K562 (cell line): ENCODE data around the gene ADD2. TPM values are rescaled to one million over a fixed set of nuclear protein-coding genes. Genes with fewer than 3 reads are reported as not detected.

Experiments
- ATAC-seq: fragments of 200-7000 bp; cut with Tn5 transposase; 3 replicates; pipeline ENCODE4 v1.9.1; 2020; ENCODE audit warnings: moderate library complexity
- BruUV-seq: library from RNA; stranded (reverse); fragments of 400-500 nt; replicated peaks from 2 replicates; lab custom pipeline; 2021; lab: Mats Ljungman, UMichigan
- CTCF ChIA-PET: fragments of 300-600 bp; formaldehyde crosslinking; extraction: SDS; loops from one replicate; lab custom pipeline; 2021; ENCODE audit warnings: low intra/inter-chr PET ratio; lab: Yijun Ruan, JAX
- POLR2A ChIA-PET: fragments of 300-600, 350-650 bp; sonication (Branson Sonifier 250); formaldehyde crosslinking; extraction: SDS; loops from one replicate; lab custom pipeline; 2021; ENCODE audit warnings: antibody characterized with exemption, inconsistent platforms; lab: Yijun Ruan, JAX
- DNase-seq, 4 experiments: peaks; one replicate each; pipeline versions ENCODE4 v3.0.0 to v3.0.0-alpha.2; 2011 to 2018; ENCODE audit warnings: low spot score in 3 of 4, mixed read lengths in 3 of 4; ENCODE audit errors: extremely low read depth in 1 of 4
- FAIRE-seq: peaks from 2 replicates; lab custom pipeline; 2011; peaks lifted over from hg19 to GRCh38; lab: Jason Lieb, UNC
- H2AFZ ChIP-seq: 2 replicates; pipeline ENCODE4 v1.6.0; 2011; ENCODE audit warnings: low read depth, low read length, control low read depth, inconsistent platforms
- H3K27ac ChIP-seq: fragments of 200-600 bp; 3 replicates; pipeline ENCODE4 v1.8.0; 2011; ENCODE audit warnings: low read depth, mild to moderate bottlenecking, control low read depth, inconsistent platforms, low read length, moderate library complexity, mixed read lengths; ENCODE audit errors: extremely low read depth
- H3K27me3 ChIP-seq, 2 experiments: fragments of 300-600 bp in 1 of 2; 2 replicates in 1 of 2; 3 replicates in 1 of 2; pipeline versions ENCODE4 v1.6.0 to v1.8.0; 2011; ENCODE audit warnings: inconsistent platforms in 2 of 2, low read length in 2 of 2, mild to moderate bottlenecking in 1 of 2, mixed read lengths in 1 of 2, moderate library complexity in 1 of 2; ENCODE audit not compliant: control insufficient read depth in 2 of 2, insufficient read depth in 2 of 2
- H3K36me3 ChIP-seq: fragments of 300-600 bp; 3 replicates; pipeline ENCODE4 v1.8.0; 2011; ENCODE audit warnings: mild to moderate bottlenecking, low read length, inconsistent platforms; ENCODE audit not compliant: control insufficient read depth, insufficient read depth
- H3K4me1 ChIP-seq, 2 experiments: fragments of 200-600 bp in 1 of 2; replicated peaks in 1 of 2; 2 replicates in 1 of 2; 3 replicates in 1 of 2; pipeline versions ENCODE4 v1.5.1 to v1.8.0; 2011; ENCODE audit warnings: inconsistent platforms in 2 of 2, low read length in 2 of 2, mild to moderate bottlenecking in 1 of 2, mixed read lengths in 1 of 2, moderate library complexity in 1 of 2; ENCODE audit not compliant: control insufficient read depth in 2 of 2, insufficient read depth in 2 of 2
- H3K4me2 ChIP-seq: 2 replicates; pipeline ENCODE4 v1.6.1; 2011; ENCODE audit warnings: low read length, control low read depth, inconsistent platforms, mixed read lengths; ENCODE audit not compliant: insufficient read depth
- H3K4me3 ChIP-seq: fragments of 200-600 bp; sonication (generic), shearing (Covaris generic); 2 replicates; pipeline ENCODE4 v1.5.1; 2016; ENCODE audit warnings: control low read depth, inconsistent platforms
- H3K79me2 ChIP-seq: fragments of 200-600 bp; 3 replicates; pipeline ENCODE4 v1.8.0; 2011; ENCODE audit warnings: low read length, inconsistent platforms; ENCODE audit not compliant: control insufficient read depth, insufficient read depth
- H3K9ac ChIP-seq, 2 experiments: 2 replicates each; pipeline versions ENCODE4 v1.6.0 to v1.6.1; 2011; ENCODE audit warnings: low read depth in 2 of 2, low read length in 2 of 2, control low read depth in 1 of 2, inconsistent platforms in 1 of 2, mild to moderate bottlenecking in 1 of 2, mixed read lengths in 1 of 2; ENCODE audit not compliant: insufficient read depth in 1 of 2
- H3K9me1 ChIP-seq: one replicate; pipeline ENCODE4 v1.6.0; 2011; ENCODE audit warnings: inconsistent platforms, mild to moderate bottlenecking, low read length, moderate library complexity; ENCODE audit not compliant: control insufficient read depth, insufficient read depth
- H3K9me3 ChIP-seq: replicated peaks from 2 replicates; pipeline ENCODE4 v1.5.1; 2011; ENCODE audit warnings: low read depth, low read length, inconsistent platforms; ENCODE audit not compliant: control insufficient read depth, insufficient read depth
- H4K20me1 ChIP-seq: replicated peaks from 2 replicates; pipeline ENCODE4 v1.6.1; 2011; ENCODE audit warnings: low read length, inconsistent platforms, mixed read lengths; ENCODE audit not compliant: control insufficient read depth, insufficient read depth
- EP400 ChIP-seq: fragments of 450-650 bp; IDR thresholded peaks from 2 replicates; pipeline ENCODE4 v1.6.1; 2017; ENCODE audit warnings: antibody characterized with exemption, mild to moderate bottlenecking, moderate library complexity
- EWSR1 ChIP-seq: fragments of 450-650 bp; IDR thresholded peaks from 2 replicates; pipeline ENCODE4 v1.6.1; 2018; ENCODE audit warnings: borderline replicate concordance, mild to moderate bottlenecking, low read depth, moderate library complexity; ENCODE audit not compliant: partially characterized antibody
- HCFC1 ChIP-seq: IDR thresholded peaks from 2 replicates; pipeline ENCODE4 v1.6.1; 2012; ENCODE audit warnings: low read depth, low read length, improper control_type of control experiment
- HMG20A ChIP-seq: fragments of 450-650 bp; formaldehyde crosslinking; conservative IDR thresholded peaks from 2 replicates; pipeline ENCODE4 v1.4.0; 2020; ENCODE audit warnings: mild to moderate bottlenecking, mixed read lengths
- HNRNPUL1 ChIP-seq: fragments of 200-400 bp; formaldehyde crosslinking; IDR thresholded peaks from 2 replicates; pipeline ENCODE4 v1.6.1; 2017; ENCODE audit warnings: low read length
- KAT8 ChIP-seq: fragments of 450-650 bp; IDR thresholded peaks from 2 replicates; pipeline ENCODE4 v1.6.1; 2016; ENCODE audit warnings: low read depth, mild to moderate bottlenecking
- MCM7 ChIP-seq, 2 experiments: fragments of 450-650 bp; IDR thresholded peaks; 2 replicates each; pipeline ENCODE4 v1.6.1; 2016 to 2018
- RBM25 ChIP-seq: fragments of 200-400 bp; formaldehyde crosslinking; IDR thresholded peaks from 2 replicates; pipeline ENCODE4 v1.6.1; 2018; ENCODE audit warnings: low read length, low read depth, moderate library complexity; ENCODE audit not compliant: severe bottlenecking
- STAT5A ChIP-seq: IDR thresholded peaks from 2 replicates; pipeline ENCODE4 v1.6.1; 2012; ENCODE audit warnings: low read length, inconsistent platforms, borderline replicate concordance
- TGIF2 ChIP-seq: sonication (generic); formaldehyde crosslinking; IDR thresholded peaks from 2 replicates; pipeline ENCODE4 v1.8.1; 2022; ENCODE audit warnings: mild to moderate bottlenecking, missing genetic modification reagents, moderate library complexity
- ZC3H4 ChIP-seq: sonication (generic); formaldehyde crosslinking; IDR thresholded peaks from 2 replicates; pipeline ENCODE4 v1.9.0; 2021; ENCODE audit warnings: missing genetic modification reagents, borderline replicate concordance
- ZNF146 ChIP-seq: IDR thresholded peaks from one replicate; pipeline ENCODE4 v1.6.1; 2018; ENCODE audit warnings: missing compliant biosample characterization; ENCODE audit not compliant: unreplicated experiment
- WGBS: fragments of 100-300 bp; shearing (Covaris generic); methylation state at CpG from one replicate; pipeline ENCODE4 v1.1.6; 2016; ENCODE audit warnings: low coverage, mixed read lengths; ENCODE audit not compliant: insufficient coverage; ENCODE audit errors: missing lambda C conversion rate; 5-methylcytosine and 5-hydroxymethylcytosine counted together
- in situ Hi-C: fragments of 300-500 bp; cut with MboI; formaldehyde crosslinking; loops from 4 replicates; pipeline ENCODE4 v1.15.0; 2018; ENCODE audit warnings: inconsistent platforms, mixed read lengths
- intact Hi-C: fragments of 100-400 bp; cut with micrococcal nuclease; formaldehyde crosslinking; loops from 2 replicates; pipeline ENCODE4 v1.14.2; 2022
- polyA plus RNA-seq, 8 experiments: library from polyadenylated mRNA; depleted of rRNA in 4 of 8; stranded (reverse) in 5 of 8; unstranded in 3 of 8; fragments of >200 nt; fragmentation: Nextera tagmentation in 2 of 8; fragmentation: Illumina TruSeq in 1 of 8; extraction: Ambion mirVana in 2 of 8; extraction: Trizol in 1 of 8; gene quantifications; 2 replicates each; pipeline versions ENCODE4 v1.2.1 to v1.2.3, GENCODE V29; 2011 to 2014; ENCODE audit warnings: inconsistent platforms in 1 of 8, missing spikeins in 1 of 8
- total RNA-seq, 7 experiments: library from RNA; depleted of rRNA in 6 of 7; stranded (reverse); fragments of >200 nt in 6 of 7; fragmentation: Illumina TruSeq in 2 of 7; extraction: Trizol in 2 of 7; gene quantifications; 2 replicates each; pipeline versions ENCODE4 v1.2.1 to v1.2.3, GENCODE V29; 2011 to 2021; ENCODE audit warnings: low replicate concordance in 1 of 7
- TF ChIP-seq, protein P1 (sequence below): sonication (generic); formaldehyde crosslinking; IDR thresholded peaks from 2 replicates; pipeline ENCODE4 v1.8.0; 2022; ENCODE audit warnings: missing genetic modification reagents, mild to moderate bottlenecking, borderline replicate concordance
- TF ChIP-seq, protein P2 (sequence below): sonication (generic); formaldehyde crosslinking; IDR thresholded peaks from 2 replicates; pipeline ENCODE4 v1.8.1; 2022; ENCODE audit warnings: missing genetic modification reagents

ADD2 gene
- total and polyA plus RNA-seq, 9 of the 15 experiments (the other 6 are each of a cell fraction or from before 2014, with no cell fraction given) = 3.5 to 63.0 (median 36.2) TPM

DNA sequence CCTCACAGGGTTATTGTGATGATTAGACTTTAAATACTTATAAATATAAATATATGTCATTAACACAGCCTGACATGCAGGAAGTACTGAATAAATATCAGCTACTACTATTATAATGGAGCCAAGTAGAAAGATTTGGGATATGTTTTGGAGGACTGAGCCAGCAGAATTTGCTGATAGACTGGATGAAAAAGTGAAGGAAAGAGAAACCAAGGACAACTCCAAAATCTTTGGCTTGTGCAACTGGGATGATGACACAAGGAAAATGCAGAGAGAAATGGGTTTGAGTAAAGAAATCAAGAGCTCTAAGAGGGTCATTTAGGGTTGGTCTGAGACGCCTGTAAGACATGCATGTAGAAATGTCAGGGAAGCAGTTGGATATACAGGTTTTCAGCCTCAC lies 15.6 kb downstream of the ADD2 start:
- H3K27ac ChIP-seq = no peak overlapping the region; the same call in 2 of the 3 replicates
- ChIA-PET CTCF (no interaction called here), POLR2A (interaction anchor here (0.7 to 1.3 kb wide), 5 partner anchors 9 to 57 kb away, joined by 3 to 5 read pairs (median 4); no protein-coding TSS in a partner anchor)
- WGBS = 64% methylated on average over 1 of the region's 1 CpG
- H3K79me2 ChIP-seq = peaks cover 19% of the 10 kb centered on the region; the same call in 2 of the 3 replicates
- intact Hi-C loops (loop anchor here (5.0 kb wide), 1 partner anchor 65 kb away; no protein-coding TSS in a partner anchor), in situ Hi-C loops (no loop called here)
- no peaks in the 10 kb centered on the region for H3K27me3 ChIP-seq
- no peak overlapping the region for H2AFZ ChIP-seq
- no peak overlapping the region for H3K4me2 ChIP-seq
- H3K9ac ChIP-seq = no peak overlapping the region
- no peaks in the 10 kb centered on the region for H4K20me1 ChIP-seq
- FAIRE-seq (no peak), DNase-seq (no peak)
- no peak overlapping the region for H3K4me3 ChIP-seq
- no peaks in the 10 kb centered on the region for H3K9me3 ChIP-seq
- H3K9me1 ChIP-seq = peaks cover 4% of the 10 kb centered on the region
- peaks cover 7 to 29% of the 10 kb centered on the region in 2 experiments; a peak in 3 of 5 replicates for H3K4me1 ChIP-seq
- no peak for TF ChIP-seq STAT5A
- no peak for TF ChIP-seq EWSR1
- no peak for TF ChIP-seq ZC3H4 (CRISPR knock-in tag)
- no peak for TF ChIP-seq KAT8
- TF ChIP-seq TGIF2 (CRISPR knock-in tag) = no peak
- TF ChIP-seq HNRNPUL1 = no peak
- TF ChIP-seq RBM25 = no peak
- TF ChIP-seq, protein P1, sequence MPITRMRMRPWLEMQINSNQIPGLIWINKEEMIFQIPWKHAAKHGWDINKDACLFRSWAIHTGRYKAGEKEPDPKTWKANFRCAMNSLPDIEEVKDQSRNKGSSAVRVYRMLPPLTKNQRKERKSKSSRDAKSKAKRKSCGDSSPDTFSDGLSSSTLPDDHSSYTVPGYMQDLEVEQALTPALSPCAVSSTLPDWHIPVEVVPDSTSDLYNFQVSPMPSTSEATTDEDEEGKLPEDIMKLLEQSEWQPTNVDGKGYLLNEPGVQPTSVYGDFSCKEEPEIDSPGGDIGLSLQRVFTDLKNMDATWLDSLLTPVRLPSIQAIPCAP = no peak
- no peak for TF ChIP-seq MCM7 (IDR thresholded peaks at IDR 0.05)
- TF ChIP-seq EP400 = no peak
- no peak for TF ChIP-seq HMG20A
- TF ChIP-seq, protein P2, sequence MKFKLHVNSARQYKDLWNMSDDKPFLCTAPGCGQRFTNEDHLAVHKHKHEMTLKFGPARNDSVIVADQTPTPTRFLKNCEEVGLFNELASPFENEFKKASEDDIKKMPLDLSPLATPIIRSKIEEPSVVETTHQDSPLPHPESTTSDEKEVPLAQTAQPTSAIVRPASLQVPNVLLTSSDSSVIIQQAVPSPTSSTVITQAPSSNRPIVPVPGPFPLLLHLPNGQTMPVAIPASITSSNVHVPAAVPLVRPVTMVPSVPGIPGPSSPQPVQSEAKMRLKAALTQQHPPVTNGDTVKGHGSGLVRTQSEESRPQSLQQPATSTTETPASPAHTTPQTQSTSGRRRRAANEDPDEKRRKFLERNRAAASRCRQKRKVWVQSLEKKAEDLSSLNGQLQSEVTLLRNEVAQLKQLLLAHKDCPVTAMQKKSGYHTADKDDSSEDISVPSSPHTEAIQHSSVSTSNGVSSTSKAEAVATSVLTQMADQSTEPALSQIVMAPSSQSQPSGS (CRISPR knock-in tag) = no peak
- TF ChIP-seq ZNF146 (CRISPR knock-in tag) = no peak
- TF ChIP-seq HCFC1 = no peak
- TF ChIP-seq, all 486 proteins: peak for 0
- H3K36me3 ChIP-seq = no peaks in the 10 kb centered on the region
- no TSS peak for BruUV-seq
- no peak for ATAC-seq
